PC-3 (cell line): ENCODE measurements around the gene RASD2. TPM values are rescaled to one million over a fixed set of nuclear protein-coding genes. Genes with fewer than 3 reads are reported as not detected.
A peak's percentile ranks its signal among the peaks of the same experiment; 100 is the strongest.

Experiments
- ATAC-seq: fragments of 200-7000 bp; cut with Tn5 transposase; 2 replicates; pipeline ENCODE4 v1.9.1; 2020; ENCODE audit warnings: mild to moderate bottlenecking, moderate library complexity
- BruUV-seq: library from RNA; stranded (reverse); fragments of 400-500 nt; replicated peaks from 2 replicates; lab custom pipeline; 2021; lab: Mats Ljungman, UMichigan
- CTCF ChIA-PET: fragments of 300-600 bp; sonication (Branson Sonifier 250); formaldehyde crosslinking; loops from one replicate; lab custom pipeline; 2022; ENCODE audit warnings: antibody characterized with exemption; lab: Charles Lee
- POLR2A ChIA-PET: fragments of 300-600 bp; sonication (Branson Sonifier 250); formaldehyde crosslinking; loops from one replicate; lab custom pipeline; 2022; ENCODE audit warnings: antibody characterized with exemption; ENCODE audit not compliant: unreplicated experiment; lab: Charles Lee
- DNase-seq: peaks from one replicate; pipeline ENCODE4 v3.0.0-alpha.2; 2015
- H2AFZ ChIP-seq: fragments of 300-600 bp; sonication (generic); 2 replicates; pipeline ENCODE4 v1.6.0; 2016; ENCODE audit warnings: antibody characterized with exemption, low read length
- H3F3A ChIP-seq: fragments of 300-600 bp; sonication (generic); one replicate; pipeline ENCODE4 v1.6.0; 2017; ENCODE audit warnings: antibody characterized with exemption, low read length, control low read depth, mild to moderate bottlenecking; ENCODE audit not compliant: unreplicated experiment
- H3K27ac ChIP-seq: fragments of 300-600 bp; sonication (generic); 2 replicates; pipeline ENCODE4 v1.5.1; 2016; ENCODE audit warnings: mild to moderate bottlenecking, low read length
- H3K27me3 ChIP-seq: fragments of 300-600 bp; sonication (generic); 2 replicates; pipeline ENCODE4 v1.6.1; 2016; ENCODE audit warnings: low read length, mixed read lengths
- H3K36me3 ChIP-seq: fragments of 300-600 bp; sonication (generic); 2 replicates; pipeline ENCODE4 v1.6.1; 2016; ENCODE audit warnings: low read depth, mixed run types, low read length, mixed read lengths
- H3K4me1 ChIP-seq: fragments of 300-600 bp; sonication (generic); 2 replicates; pipeline ENCODE4 v1.5.1; 2016; ENCODE audit warnings: low read length; ENCODE audit not compliant: insufficient read depth
- H3K4me2 ChIP-seq: fragments of 300-600 bp; sonication (generic); 2 replicates; pipeline ENCODE4 v1.6.0; 2016; ENCODE audit warnings: low read length
- H3K4me3 ChIP-seq: fragments of 300-600 bp; sonication (generic); 2 replicates; pipeline ENCODE4 v1.5.1; 2016; ENCODE audit warnings: mild to moderate bottlenecking, low read length, mixed read lengths
- H3K79me2 ChIP-seq: fragments of 300-600 bp; sonication (generic); 2 replicates; pipeline ENCODE4 v1.6.1; 2017; ENCODE audit warnings: low read length, mixed read lengths
- H3K9ac ChIP-seq: fragments of 300-600 bp; sonication (generic); 2 replicates; pipeline ENCODE4 v1.6.0; 2016; ENCODE audit warnings: mild to moderate bottlenecking, low read length
- H3K9me2 ChIP-seq: fragments of 300-600 bp; sonication (generic); replicated peaks from 2 replicates; pipeline ENCODE4 v1.6.1; 2016; ENCODE audit warnings: mixed run types, low read length, mixed read lengths
- H3K9me3 ChIP-seq: fragments of 300-600 bp; sonication (generic); 2 replicates; pipeline ENCODE4 v1.6.1; 2016; ENCODE audit warnings: low read length, mixed read lengths
- H4K20me1 ChIP-seq: fragments of 300-600 bp; sonication (generic); 2 replicates; pipeline ENCODE4 v1.6.1; 2016; ENCODE audit warnings: low read length, mixed read lengths
- EZH2 ChIP-seq: fragments of 300-600 bp; sonication (generic); IDR thresholded peaks from one replicate; pipeline ENCODE4 v1.6.1; 2017; ENCODE audit warnings: antibody characterized with exemption, mild to moderate bottlenecking, low read length; ENCODE audit not compliant: unreplicated experiment
- EZH2phosphoT487 ChIP-seq: fragments of 300-600 bp; sonication (generic); IDR thresholded peaks from 2 replicates; pipeline ENCODE4 v1.6.1; 2018; ENCODE audit warnings: mild to moderate bottlenecking, antibody characterized with exemption, low read length, borderline replicate concordance
- intact Hi-C: fragments of 100-400 bp; cut with micrococcal nuclease; formaldehyde crosslinking; loops from 2 replicates; pipeline ENCODE4 v1.9.0; 2023
- total RNA-seq: library from RNA; depleted of rRNA; stranded (reverse); fragments of >200 nt; gene quantifications from 2 replicates; pipeline ENCODE4 v1.2.3, GENCODE V29; 2014; rRNA removed
- TF ChIP-seq, protein P1 (sequence below): fragments of 300-600 bp; sonication (generic); conservative IDR thresholded peaks from 2 replicates; pipeline ENCODE4 v1.5.1; 2017; ENCODE audit warnings: antibody characterized with exemption, low read depth, mild to moderate bottlenecking, low read length

The RASD2 gene
- total RNA-seq, 1 experiment from 2014 or later, result 0.07 TPM

DNA sequence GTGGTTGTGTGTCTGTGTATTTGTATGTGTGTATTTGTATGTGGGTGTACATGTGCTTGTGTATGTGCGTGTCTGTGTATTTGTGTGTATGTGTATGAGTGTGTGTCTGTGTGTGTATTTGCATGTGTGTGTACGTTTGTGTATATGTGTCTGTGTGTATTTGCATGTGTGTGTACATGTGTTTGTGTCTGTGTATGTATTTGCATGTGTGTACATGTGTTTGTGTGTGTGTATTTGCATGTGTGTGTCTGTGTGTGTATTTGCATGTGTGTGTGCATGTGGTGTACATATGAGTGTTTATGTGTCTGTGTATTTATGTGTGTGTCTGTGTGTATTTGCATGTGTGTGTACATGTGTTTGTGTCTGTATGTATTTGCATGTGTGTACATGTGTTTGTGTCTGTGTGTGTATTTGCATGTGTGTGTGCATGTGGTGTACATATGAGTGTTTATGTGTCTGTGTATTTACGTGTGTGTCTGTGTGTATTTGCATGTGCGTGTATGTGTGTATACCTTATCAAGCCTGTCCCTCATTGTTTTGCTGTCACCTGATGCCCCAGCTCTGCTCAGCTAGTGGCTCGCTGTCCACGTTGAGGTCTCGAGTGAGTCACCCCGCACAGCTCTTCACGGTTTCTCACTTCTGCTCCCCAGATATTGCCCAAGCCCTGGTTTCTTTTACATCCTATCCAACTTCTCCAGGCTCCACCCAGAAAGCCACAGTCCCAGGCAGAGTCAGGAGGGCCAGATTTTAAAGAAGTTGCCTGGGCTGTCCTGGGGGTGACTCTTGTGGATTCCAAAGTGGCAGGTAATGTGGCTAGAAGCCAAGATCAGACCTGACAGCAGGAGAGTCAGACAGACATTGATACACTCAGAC, 61.3 kb downstream of the RASD2 start:
- H4K20me1 ChIP-seq, result no peaks in the 10 kb centered on the region
- H3K4me1 ChIP-seq, result peaks cover 47% of the 10 kb centered on the region
- TF ChIP-seq EZH2phosphoT487 (no peak), EZH2 (no peak)
- TF ChIP-seq, protein P1, sequence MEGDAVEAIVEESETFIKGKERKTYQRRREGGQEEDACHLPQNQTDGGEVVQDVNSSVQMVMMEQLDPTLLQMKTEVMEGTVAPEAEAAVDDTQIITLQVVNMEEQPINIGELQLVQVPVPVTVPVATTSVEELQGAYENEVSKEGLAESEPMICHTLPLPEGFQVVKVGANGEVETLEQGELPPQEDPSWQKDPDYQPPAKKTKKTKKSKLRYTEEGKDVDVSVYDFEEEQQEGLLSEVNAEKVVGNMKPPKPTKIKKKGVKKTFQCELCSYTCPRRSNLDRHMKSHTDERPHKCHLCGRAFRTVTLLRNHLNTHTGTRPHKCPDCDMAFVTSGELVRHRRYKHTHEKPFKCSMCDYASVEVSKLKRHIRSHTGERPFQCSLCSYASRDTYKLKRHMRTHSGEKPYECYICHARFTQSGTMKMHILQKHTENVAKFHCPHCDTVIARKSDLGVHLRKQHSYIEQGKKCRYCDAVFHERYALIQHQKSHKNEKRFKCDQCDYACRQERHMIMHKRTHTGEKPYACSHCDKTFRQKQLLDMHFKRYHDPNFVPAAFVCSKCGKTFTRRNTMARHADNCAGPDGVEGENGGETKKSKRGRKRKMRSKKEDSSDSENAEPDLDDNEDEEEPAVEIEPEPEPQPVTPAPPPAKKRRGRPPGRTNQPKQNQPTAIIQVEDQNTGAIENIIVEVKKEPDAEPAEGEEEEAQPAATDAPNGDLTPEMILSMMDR, result no peak
- peak overlapping the region; percentile 47 for H3K27ac ChIP-seq
- H3K4me3 ChIP-seq, result no peak overlapping the region
- ATAC-seq, result peak; percentile 73
- intact Hi-C loops, result no loop called here
- no peaks in the 10 kb centered on the region for H3K27me3 ChIP-seq
- H3K9me3 ChIP-seq, result no peaks in the 10 kb centered on the region
- 0 out of 2 replicates have a peak overlapping the region, but pooled peaks have one; percentile 19 for H3K4me2 ChIP-seq
- POLR2A ChIA-PET, result no interaction called here
- H2AFZ ChIP-seq, result no peak overlapping the region
- H3K9ac ChIP-seq, result no peak overlapping the region
- CTCF ChIA-PET, result no interaction called here
- no peaks in the 10 kb centered on the region for H3F3A ChIP-seq
- no peaks in the 10 kb centered on the region for H3K36me3 ChIP-seq
- no peaks in the 10 kb centered on the region for H3K79me2 ChIP-seq
- no TSS peak for BruUV-seq
- DNase-seq, result peak; percentile 88
- H3K9me2 ChIP-seq, result no peaks in the 10 kb centered on the region

Other genes with a start within 250 kb of the RASD2 start
- 17.5 and 19.0 TPM in 2 replicates for gene TOM1, start 240.9 kb upstream of the RASD2 start, total RNA-seq
- 14.5 and 16.5 TPM in 2 replicates for gene HMOX1, start 159.7 kb upstream of the RASD2 start, total RNA-seq
- gene MCM5, start 140.7 kb upstream of the RASD2 start, total RNA-seq, result 112 and 131 TPM in 2 replicates
- 14.6 and 21.6 TPM in 2 replicates for gene MB, start 76.5 kb downstream of the RASD2 start, total RNA-seq
- gene APOL6, start 107.6 kb downstream of the RASD2 start, total RNA-seq, result 6.7 and 8.2 TPM in 2 replicates
- gene APOL5, start 177.0 kb downstream of the RASD2 start, total RNA-seq, result not detected in 2 replicates